Measurements from ENCODE around the gene LGALS1. TPM values are rescaled to one million over a fixed set of nuclear protein-coding genes. Genes with fewer than 3 reads are reported as not detected.

The LGALS1 gene
- polyA plus RNA-seq, 1 donor (not counting 4 experiments of a cell fraction or from before 2014, with no cell fraction given) = 2,086 TPM

GRCh38 chr22:37672206-37672919 is 3.1 kb upstream of the LGALS1 start:
- no peak for TF ChIP-seq EZH2 (IDR thresholded peaks at IDR 0.05; ENCODE audit: low read length)
- TF ChIP-seq, protein P1, sequence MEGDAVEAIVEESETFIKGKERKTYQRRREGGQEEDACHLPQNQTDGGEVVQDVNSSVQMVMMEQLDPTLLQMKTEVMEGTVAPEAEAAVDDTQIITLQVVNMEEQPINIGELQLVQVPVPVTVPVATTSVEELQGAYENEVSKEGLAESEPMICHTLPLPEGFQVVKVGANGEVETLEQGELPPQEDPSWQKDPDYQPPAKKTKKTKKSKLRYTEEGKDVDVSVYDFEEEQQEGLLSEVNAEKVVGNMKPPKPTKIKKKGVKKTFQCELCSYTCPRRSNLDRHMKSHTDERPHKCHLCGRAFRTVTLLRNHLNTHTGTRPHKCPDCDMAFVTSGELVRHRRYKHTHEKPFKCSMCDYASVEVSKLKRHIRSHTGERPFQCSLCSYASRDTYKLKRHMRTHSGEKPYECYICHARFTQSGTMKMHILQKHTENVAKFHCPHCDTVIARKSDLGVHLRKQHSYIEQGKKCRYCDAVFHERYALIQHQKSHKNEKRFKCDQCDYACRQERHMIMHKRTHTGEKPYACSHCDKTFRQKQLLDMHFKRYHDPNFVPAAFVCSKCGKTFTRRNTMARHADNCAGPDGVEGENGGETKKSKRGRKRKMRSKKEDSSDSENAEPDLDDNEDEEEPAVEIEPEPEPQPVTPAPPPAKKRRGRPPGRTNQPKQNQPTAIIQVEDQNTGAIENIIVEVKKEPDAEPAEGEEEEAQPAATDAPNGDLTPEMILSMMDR (optimal IDR thresholded peaks at IDR 0.05 in 1 of 3, IDR thresholded peaks at IDR 0.05 in 1 of 3, conservative IDR thresholded peaks at IDR 0.05 in 1 of 3; ENCODE audit: extremely low read depth in 1 of 3, insufficient read depth in 2 of 3, low read length in 3 of 3) = peak in 1 of 3 experiments; percentile 10
- H3K4me2 ChIP-seq (ENCODE audit: control insufficient read depth, extremely low read depth, insufficient read depth, low read depth, low read length) = no peak overlapping the region
- no peaks in the 10 kb centered on the region for H3K36me3 ChIP-seq (ENCODE audit: control insufficient read depth in 2 of 2, extremely low read depth in 1 of 2, insufficient read depth in 2 of 2, low read length in 2 of 2)
- H3K9ac ChIP-seq (ENCODE audit: control insufficient read depth, extremely low read depth, insufficient read depth, low read length) = no peak overlapping the region
- H3K79me2 ChIP-seq (ENCODE audit: control insufficient read depth, insufficient read depth, low read length) = peaks cover 14% of the 10 kb centered on the region
- no peak overlapping the region for H3K27ac ChIP-seq (ENCODE audit: control insufficient read depth, insufficient read depth, low read length)
- no peaks in the 10 kb centered on the region for H3K9me3 ChIP-seq (ENCODE audit: control insufficient read depth, low read depth, low read length)
- no peak overlapping the region for H2AFZ ChIP-seq (ENCODE audit: control insufficient read depth, low read length)
- no peaks in the 10 kb centered on the region for H4K20me1 ChIP-seq (ENCODE audit: control insufficient read depth, extremely low read depth, insufficient read depth, low read length)
- H3K27me3 ChIP-seq (ENCODE audit: control insufficient read depth, extremely low read depth, insufficient read depth, low read length) = no peaks in the 10 kb centered on the region
- no peak for FAIRE-seq
- DNase-seq (ENCODE audit: low read depth, low spot score) = no peak
- no peaks in the 10 kb centered on the region for H3K9me1 ChIP-seq (ENCODE audit: control insufficient read depth, extremely low read depth, insufficient read depth, low read length)
- H3K4me1 ChIP-seq (ENCODE audit: control insufficient read depth, extremely low read depth, insufficient read depth, low read length) = peaks cover 23% of the 10 kb centered on the region
- dilution Hi-C loops (cut with MboI; ENCODE audit: extremely low pct_ligation_motif_present, low sequenced_read_pairs) = no loop called here
- no peak overlapping the region for H3K4me3 ChIP-seq (ENCODE audit: control insufficient read depth in 2 of 3, extremely low read depth in 1 of 3, insufficient read depth in 2 of 3, low read depth in 1 of 3, low read length in 3 of 3)

DNA sequence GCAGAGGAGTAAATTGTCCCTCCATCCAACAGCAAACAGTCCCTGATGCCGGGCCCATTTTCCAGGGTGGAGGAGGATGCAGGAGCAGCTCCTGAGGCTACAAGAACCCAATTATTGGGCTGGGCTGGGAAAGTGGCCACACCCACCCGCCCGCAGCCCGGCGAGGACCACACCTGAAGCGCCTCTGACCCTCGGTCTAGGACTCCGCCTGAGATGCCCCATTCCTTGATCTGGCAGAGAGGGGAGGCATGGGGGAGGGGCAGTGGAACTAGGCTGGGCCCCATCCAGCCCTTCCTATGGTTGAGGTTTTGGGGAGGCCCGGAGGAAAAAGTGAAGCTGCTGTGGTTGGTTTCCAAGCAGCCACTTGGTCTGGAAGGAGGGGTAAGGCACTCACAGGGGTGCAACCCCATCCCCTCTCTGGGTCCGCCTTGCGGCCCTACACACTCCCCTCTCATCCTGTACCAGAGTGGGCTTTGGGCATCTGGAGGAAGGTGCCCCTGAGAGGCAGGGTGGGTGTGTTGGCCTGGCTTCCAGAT is 2.4 kb upstream of the LGALS1 start:
- no peak overlapping the region for H2AFZ ChIP-seq (ENCODE audit: control insufficient read depth, low read length)
- peaks cover 25% of the 10 kb centered on the region for H3K4me1 ChIP-seq (ENCODE audit: control insufficient read depth, extremely low read depth, insufficient read depth, low read length)
- H3K4me3 ChIP-seq (ENCODE audit: control insufficient read depth in 2 of 3, extremely low read depth in 1 of 3, insufficient read depth in 2 of 3, low read depth in 1 of 3, low read length in 3 of 3) = no peak overlapping the region
- no peak for FAIRE-seq
- no peaks in the 10 kb centered on the region for H3K36me3 ChIP-seq (ENCODE audit: control insufficient read depth in 2 of 2, extremely low read depth in 1 of 2, insufficient read depth in 2 of 2, low read length in 2 of 2)
- no peak overlapping the region for H3K4me2 ChIP-seq (ENCODE audit: control insufficient read depth, extremely low read depth, insufficient read depth, low read depth, low read length)
- no peak overlapping the region for H3K27ac ChIP-seq (ENCODE audit: control insufficient read depth, insufficient read depth, low read length)
- H3K9me3 ChIP-seq (ENCODE audit: control insufficient read depth, low read depth, low read length) = no peaks in the 10 kb centered on the region
- peaks cover 16% of the 10 kb centered on the region for H3K79me2 ChIP-seq (ENCODE audit: control insufficient read depth, insufficient read depth, low read length)
- no peak for DNase-seq (ENCODE audit: low read depth, low spot score)
- no peak overlapping the region for H3K9ac ChIP-seq (ENCODE audit: control insufficient read depth, extremely low read depth, insufficient read depth, low read length)
- H3K27me3 ChIP-seq (ENCODE audit: control insufficient read depth, extremely low read depth, insufficient read depth, low read length) = no peaks in the 10 kb centered on the region
- no peaks in the 10 kb centered on the region for H4K20me1 ChIP-seq (ENCODE audit: control insufficient read depth, extremely low read depth, insufficient read depth, low read length)
- dilution Hi-C loops (cut with MboI; ENCODE audit: extremely low pct_ligation_motif_present, low sequenced_read_pairs) = no loop called here
- H3K9me1 ChIP-seq (ENCODE audit: control insufficient read depth, extremely low read depth, insufficient read depth, low read length) = no peaks in the 10 kb centered on the region
- no peak for TF ChIP-seq EZH2 (IDR thresholded peaks at IDR 0.05; ENCODE audit: low read length)
- TF ChIP-seq, protein P1 (optimal IDR thresholded peaks at IDR 0.05 in 1 of 3, IDR thresholded peaks at IDR 0.05 in 1 of 3, conservative IDR thresholded peaks at IDR 0.05 in 1 of 3; ENCODE audit: extremely low read depth in 1 of 3, insufficient read depth in 2 of 3, low read length in 3 of 3) = no peak

All from keratinocyte (primary cell).